K562 (cell line): ENCODE results near the gene TGFBR2. TPM values are rescaled to one million over a fixed set of nuclear protein-coding genes. Genes with fewer than 3 reads are reported as not detected.

ENCODE experiments used
- ATAC-seq: fragments of 200-7000 bp; cut with Tn5 transposase; 3 replicates; pipeline ENCODE4 v1.9.1; 2020; ENCODE audit warnings: moderate library complexity
- BruUV-seq: library from RNA; stranded (reverse); fragments of 400-500 nt; replicated peaks from 2 replicates; lab custom pipeline; 2021; lab: Mats Ljungman, UMichigan
- CTCF ChIA-PET: fragments of 300-600 bp; formaldehyde crosslinking; extraction: SDS; loops from one replicate; lab custom pipeline; 2021; ENCODE audit warnings: low intra/inter-chr PET ratio; lab: Yijun Ruan, JAX
- POLR2A ChIA-PET: fragments of 300-600, 350-650 bp; sonication (Branson Sonifier 250); formaldehyde crosslinking; extraction: SDS; loops from one replicate; lab custom pipeline; 2021; ENCODE audit warnings: antibody characterized with exemption, inconsistent platforms; lab: Yijun Ruan, JAX
- DNase-seq, 4 experiments: peaks; one replicate each; pipeline versions ENCODE4 v3.0.0 to v3.0.0-alpha.2; 2011 to 2018; ENCODE audit warnings: low spot score in 3 of 4, mixed read lengths in 3 of 4; ENCODE audit errors: extremely low read depth in 1 of 4
- FAIRE-seq: peaks from 2 replicates; lab custom pipeline; 2011; peaks lifted over from hg19 to GRCh38; lab: Jason Lieb, UNC
- H2AFZ ChIP-seq: 2 replicates; pipeline ENCODE4 v1.6.0; 2011; ENCODE audit warnings: low read depth, low read length, control low read depth, inconsistent platforms
- H3K27ac ChIP-seq: fragments of 200-600 bp; 3 replicates; pipeline ENCODE4 v1.8.0; 2011; ENCODE audit warnings: low read depth, mild to moderate bottlenecking, control low read depth, inconsistent platforms, low read length, moderate library complexity, mixed read lengths; ENCODE audit errors: extremely low read depth
- H3K27me3 ChIP-seq, 2 experiments: fragments of 300-600 bp in 1 of 2; 2 replicates in 1 of 2; 3 replicates in 1 of 2; pipeline versions ENCODE4 v1.6.0 to v1.8.0; 2011; ENCODE audit warnings: inconsistent platforms in 2 of 2, low read length in 2 of 2, mild to moderate bottlenecking in 1 of 2, mixed read lengths in 1 of 2, moderate library complexity in 1 of 2; ENCODE audit not compliant: control insufficient read depth in 2 of 2, insufficient read depth in 2 of 2
- H3K36me3 ChIP-seq: fragments of 300-600 bp; 3 replicates; pipeline ENCODE4 v1.8.0; 2011; ENCODE audit warnings: mild to moderate bottlenecking, low read length, inconsistent platforms; ENCODE audit not compliant: control insufficient read depth, insufficient read depth
- H3K4me1 ChIP-seq, 2 experiments: fragments of 200-600 bp in 1 of 2; replicated peaks in 1 of 2; 2 replicates in 1 of 2; 3 replicates in 1 of 2; pipeline versions ENCODE4 v1.5.1 to v1.8.0; 2011; ENCODE audit warnings: inconsistent platforms in 2 of 2, low read length in 2 of 2, mild to moderate bottlenecking in 1 of 2, mixed read lengths in 1 of 2, moderate library complexity in 1 of 2; ENCODE audit not compliant: control insufficient read depth in 2 of 2, insufficient read depth in 2 of 2
- H3K4me2 ChIP-seq: 2 replicates; pipeline ENCODE4 v1.6.1; 2011; ENCODE audit warnings: low read length, control low read depth, inconsistent platforms, mixed read lengths; ENCODE audit not compliant: insufficient read depth
- H3K4me3 ChIP-seq: fragments of 200-600 bp; sonication (generic), shearing (Covaris generic); 2 replicates; pipeline ENCODE4 v1.5.1; 2016; ENCODE audit warnings: control low read depth, inconsistent platforms
- H3K79me2 ChIP-seq: fragments of 200-600 bp; 3 replicates; pipeline ENCODE4 v1.8.0; 2011; ENCODE audit warnings: low read length, inconsistent platforms; ENCODE audit not compliant: control insufficient read depth, insufficient read depth
- H3K9ac ChIP-seq, 2 experiments: 2 replicates each; pipeline versions ENCODE4 v1.6.0 to v1.6.1; 2011; ENCODE audit warnings: low read depth in 2 of 2, low read length in 2 of 2, control low read depth in 1 of 2, inconsistent platforms in 1 of 2, mild to moderate bottlenecking in 1 of 2, mixed read lengths in 1 of 2; ENCODE audit not compliant: insufficient read depth in 1 of 2
- H3K9me1 ChIP-seq: one replicate; pipeline ENCODE4 v1.6.0; 2011; ENCODE audit warnings: inconsistent platforms, mild to moderate bottlenecking, low read length, moderate library complexity; ENCODE audit not compliant: control insufficient read depth, insufficient read depth
- H3K9me3 ChIP-seq: replicated peaks from 2 replicates; pipeline ENCODE4 v1.5.1; 2011; ENCODE audit warnings: low read depth, low read length, inconsistent platforms; ENCODE audit not compliant: control insufficient read depth, insufficient read depth
- H4K20me1 ChIP-seq: replicated peaks from 2 replicates; pipeline ENCODE4 v1.6.1; 2011; ENCODE audit warnings: low read length, inconsistent platforms, mixed read lengths; ENCODE audit not compliant: control insufficient read depth, insufficient read depth
- ATF7 ChIP-seq: fragments of 450-650 bp; IDR thresholded peaks from 2 replicates; pipeline ENCODE4 v1.7.1; 2014; ENCODE audit warnings: mild to moderate bottlenecking, moderate library complexity
- KHSRP ChIP-seq: fragments of 450-650 bp; IDR thresholded peaks from 2 replicates; pipeline ENCODE4 v1.6.1; 2017
- MXI1 ChIP-seq: IDR thresholded peaks from 2 replicates; pipeline ENCODE4 v1.6.1; 2011; ENCODE audit warnings: low read depth, mild to moderate bottlenecking, improper control_type of control experiment, low read length
- NR2F6 ChIP-seq: fragments of 450-650 bp; formaldehyde crosslinking; IDR thresholded peaks from 2 replicates; pipeline ENCODE4 v1.4.0; 2020; ENCODE audit warnings: mild to moderate bottlenecking
- POLR2AphosphoS5 ChIP-seq: IDR thresholded peaks from 2 replicates; pipeline ENCODE4 v1.6.1; 2011; ENCODE audit warnings: mild to moderate bottlenecking, low read depth, low read length, moderate library complexity; ENCODE audit not compliant: control insufficient read depth, insufficient read depth
- SMARCB1 ChIP-seq: IDR thresholded peaks from 2 replicates; pipeline ENCODE4 v1.6.1; 2011; ENCODE audit warnings: improper control_type of control experiment, low read depth; ENCODE audit not compliant: insufficient read length
- SNIP1 ChIP-seq: fragments of 450-650 bp; IDR thresholded peaks from 2 replicates; pipeline ENCODE4 v1.7.1; 2017; ENCODE audit warnings: low read depth, mild to moderate bottlenecking
- TARDBP ChIP-seq: fragments of 450-650 bp; IDR thresholded peaks from 2 replicates; pipeline ENCODE4 v1.6.1; 2016
- WGBS: fragments of 100-300 bp; shearing (Covaris generic); methylation state at CpG from one replicate; pipeline ENCODE4 v1.1.6; 2016; ENCODE audit warnings: low coverage, mixed read lengths; ENCODE audit not compliant: insufficient coverage; ENCODE audit errors: missing lambda C conversion rate; 5-methylcytosine and 5-hydroxymethylcytosine counted together
- in situ Hi-C: fragments of 300-500 bp; cut with MboI; formaldehyde crosslinking; loops from 4 replicates; pipeline ENCODE4 v1.15.0; 2018; ENCODE audit warnings: inconsistent platforms, mixed read lengths
- intact Hi-C: fragments of 100-400 bp; cut with micrococcal nuclease; formaldehyde crosslinking; loops from 2 replicates; pipeline ENCODE4 v1.14.2; 2022
- polyA plus RNA-seq, 8 experiments: library from polyadenylated mRNA; depleted of rRNA in 4 of 8; stranded (reverse) in 5 of 8; unstranded in 3 of 8; fragments of >200 nt; fragmentation: Nextera tagmentation in 2 of 8; fragmentation: Illumina TruSeq in 1 of 8; extraction: Ambion mirVana in 2 of 8; extraction: Trizol in 1 of 8; gene quantifications; 2 replicates each; pipeline versions ENCODE4 v1.2.1 to v1.2.3, GENCODE V29; 2011 to 2014; ENCODE audit warnings: inconsistent platforms in 1 of 8, missing spikeins in 1 of 8
- total RNA-seq, 7 experiments: library from RNA; depleted of rRNA in 6 of 7; stranded (reverse); fragments of >200 nt in 6 of 7; fragmentation: Illumina TruSeq in 2 of 7; extraction: Trizol in 2 of 7; gene quantifications; 2 replicates each; pipeline versions ENCODE4 v1.2.1 to v1.2.3, GENCODE V29; 2011 to 2021; ENCODE audit warnings: low replicate concordance in 1 of 7
- TF ChIP-seq, protein P1 (sequence below): sonication (generic); formaldehyde crosslinking; IDR thresholded peaks from 2 replicates; pipeline ENCODE4 v1.8.0; 2023; ENCODE audit warnings: missing genetic modification reagents, mild to moderate bottlenecking, borderline replicate concordance
- TF ChIP-seq, protein P2 (sequence below), 2 experiments: IDR thresholded peaks; 2 replicates each; pipeline ENCODE4 v1.6.1; 2012; ENCODE audit warnings: improper control_type of control experiment in 2 of 2, low read depth in 2 of 2, low read length in 2 of 2, borderline replicate concordance in 1 of 2
- TF ChIP-seq, protein P3 (sequence below): fragments of 450-650 bp; IDR thresholded peaks from 2 replicates; pipeline ENCODE4 v1.6.1; 2018; ENCODE audit warnings: mild to moderate bottlenecking, low read depth; ENCODE audit not compliant: partially characterized antibody
- TF ChIP-seq, protein P4 (sequence below), 2 experiments: fragments of 250-450 bp in 1 of 2; fragments of 450-650 bp in 1 of 2; sonication (Bioruptor Pico) in 1 of 2; IDR thresholded peaks; 2 replicates each; pipeline versions ENCODE4 v1.6.1 to v1.8.0; 2016 to 2021; ENCODE audit warnings: mild to moderate bottlenecking in 2 of 2, moderate library complexity in 2 of 2, missing compliant biosample characterization in 1 of 2, missing genetic modification characterization in 1 of 2

Gene TGFBR2
- total and polyA plus RNA-seq, 9 of the 15 experiments (the other 6 are each of a cell fraction or from before 2014, with no cell fraction given) = 0.11 to 0.84 (median 0.24) TPM

DNA sequence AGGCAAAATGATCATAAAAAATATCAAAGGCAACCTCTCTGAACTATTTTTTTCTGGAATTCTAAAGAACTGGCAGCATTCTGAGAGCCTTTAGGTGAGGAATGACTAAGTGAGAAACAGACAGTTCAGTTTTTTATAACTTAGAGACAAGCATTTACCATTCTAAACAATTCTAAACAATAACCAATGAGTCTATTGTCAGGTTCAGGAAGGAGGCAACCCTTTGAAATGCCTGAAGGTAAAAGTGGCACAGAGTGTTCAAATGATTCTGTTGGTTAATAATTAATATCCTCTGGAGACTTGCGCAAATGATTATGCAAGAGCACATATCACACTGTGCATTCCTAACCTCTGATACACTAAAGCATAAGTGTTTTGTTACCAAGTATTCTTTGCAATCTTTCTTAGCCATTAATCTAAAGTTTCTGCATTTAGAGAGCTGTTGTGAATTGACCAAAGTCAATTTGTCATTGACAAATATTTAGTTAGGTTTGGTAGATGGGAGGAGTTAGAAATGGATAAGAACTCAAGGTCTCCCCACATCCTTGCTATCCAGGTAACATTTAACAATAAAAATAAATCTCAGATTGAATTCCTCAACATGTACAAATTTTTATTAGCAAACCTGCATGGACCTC lies 9.2 kb upstream of the TGFBR2 start:
- H3K9me3 ChIP-seq = peaks cover 2% of the 10 kb centered on the region; the same call in 1 of the 2 replicates
- DNase-seq = no peak
- 0% methylated on average over 1 of the region's 1 CpG for WGBS
- intact Hi-C loops (no loop called here), in situ Hi-C loops (no loop called here)
- no peaks in the 10 kb centered on the region for H3K9me1 ChIP-seq
- H3K4me2 ChIP-seq = no peak overlapping the region
- H3K4me1 ChIP-seq = no peaks in the 10 kb centered on the region
- H3K27me3 ChIP-seq = no peaks in the 10 kb centered on the region
- no peak for FAIRE-seq
- CTCF ChIA-PET = no interaction called here
- no TSS peak for BruUV-seq
- no peak overlapping the region for H3K9ac ChIP-seq
- no peaks in the 10 kb centered on the region for H3K79me2 ChIP-seq
- no peak overlapping the region for H3K4me3 ChIP-seq
- POLR2A ChIA-PET = no interaction called here
- H3K36me3 ChIP-seq = no peaks in the 10 kb centered on the region
- no peak for ATAC-seq
- no peak overlapping the region for H3K27ac ChIP-seq
- no peaks in the 10 kb centered on the region for H4K20me1 ChIP-seq
- H2AFZ ChIP-seq = no peak overlapping the region
- no peak for TF ChIP-seq POLR2AphosphoS5
- TF ChIP-seq ATF7 = no peak
- TF ChIP-seq NR2F6 (CRISPR knock-in tag) = no peak
- TF ChIP-seq KHSRP = no peak
- TF ChIP-seq SNIP1 = no peak
- TF ChIP-seq, protein P1, sequence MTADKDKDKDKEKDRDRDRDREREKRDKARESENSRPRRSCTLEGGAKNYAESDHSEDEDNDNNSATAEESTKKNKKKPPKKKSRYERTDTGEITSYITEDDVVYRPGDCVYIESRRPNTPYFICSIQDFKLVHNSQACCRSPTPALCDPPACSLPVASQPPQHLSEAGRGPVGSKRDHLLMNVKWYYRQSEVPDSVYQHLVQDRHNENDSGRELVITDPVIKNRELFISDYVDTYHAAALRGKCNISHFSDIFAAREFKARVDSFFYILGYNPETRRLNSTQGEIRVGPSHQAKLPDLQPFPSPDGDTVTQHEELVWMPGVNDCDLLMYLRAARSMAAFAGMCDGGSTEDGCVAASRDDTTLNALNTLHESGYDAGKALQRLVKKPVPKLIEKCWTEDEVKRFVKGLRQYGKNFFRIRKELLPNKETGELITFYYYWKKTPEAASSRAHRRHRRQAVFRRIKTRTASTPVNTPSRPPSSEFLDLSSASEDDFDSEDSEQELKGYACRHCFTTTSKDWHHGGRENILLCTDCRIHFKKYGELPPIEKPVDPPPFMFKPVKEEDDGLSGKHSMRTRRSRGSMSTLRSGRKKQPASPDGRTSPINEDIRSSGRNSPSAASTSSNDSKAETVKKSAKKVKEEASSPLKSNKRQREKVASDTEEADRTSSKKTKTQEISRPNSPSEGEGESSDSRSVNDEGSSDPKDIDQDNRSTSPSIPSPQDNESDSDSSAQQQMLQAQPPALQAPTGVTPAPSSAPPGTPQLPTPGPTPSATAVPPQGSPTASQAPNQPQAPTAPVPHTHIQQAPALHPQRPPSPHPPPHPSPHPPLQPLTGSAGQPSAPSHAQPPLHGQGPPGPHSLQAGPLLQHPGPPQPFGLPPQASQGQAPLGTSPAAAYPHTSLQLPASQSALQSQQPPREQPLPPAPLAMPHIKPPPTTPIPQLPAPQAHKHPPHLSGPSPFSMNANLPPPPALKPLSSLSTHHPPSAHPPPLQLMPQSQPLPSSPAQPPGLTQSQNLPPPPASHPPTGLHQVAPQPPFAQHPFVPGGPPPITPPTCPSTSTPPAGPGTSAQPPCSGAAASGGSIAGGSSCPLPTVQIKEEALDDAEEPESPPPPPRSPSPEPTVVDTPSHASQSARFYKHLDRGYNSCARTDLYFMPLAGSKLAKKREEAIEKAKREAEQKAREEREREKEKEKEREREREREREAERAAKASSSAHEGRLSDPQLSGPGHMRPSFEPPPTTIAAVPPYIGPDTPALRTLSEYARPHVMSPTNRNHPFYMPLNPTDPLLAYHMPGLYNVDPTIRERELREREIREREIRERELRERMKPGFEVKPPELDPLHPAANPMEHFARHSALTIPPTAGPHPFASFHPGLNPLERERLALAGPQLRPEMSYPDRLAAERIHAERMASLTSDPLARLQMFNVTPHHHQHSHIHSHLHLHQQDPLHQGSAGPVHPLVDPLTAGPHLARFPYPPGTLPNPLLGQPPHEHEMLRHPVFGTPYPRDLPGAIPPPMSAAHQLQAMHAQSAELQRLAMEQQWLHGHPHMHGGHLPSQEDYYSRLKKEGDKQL (CRISPR knock-in tag) = no peak
- TF ChIP-seq TARDBP = no peak
- TF ChIP-seq, protein P2, sequence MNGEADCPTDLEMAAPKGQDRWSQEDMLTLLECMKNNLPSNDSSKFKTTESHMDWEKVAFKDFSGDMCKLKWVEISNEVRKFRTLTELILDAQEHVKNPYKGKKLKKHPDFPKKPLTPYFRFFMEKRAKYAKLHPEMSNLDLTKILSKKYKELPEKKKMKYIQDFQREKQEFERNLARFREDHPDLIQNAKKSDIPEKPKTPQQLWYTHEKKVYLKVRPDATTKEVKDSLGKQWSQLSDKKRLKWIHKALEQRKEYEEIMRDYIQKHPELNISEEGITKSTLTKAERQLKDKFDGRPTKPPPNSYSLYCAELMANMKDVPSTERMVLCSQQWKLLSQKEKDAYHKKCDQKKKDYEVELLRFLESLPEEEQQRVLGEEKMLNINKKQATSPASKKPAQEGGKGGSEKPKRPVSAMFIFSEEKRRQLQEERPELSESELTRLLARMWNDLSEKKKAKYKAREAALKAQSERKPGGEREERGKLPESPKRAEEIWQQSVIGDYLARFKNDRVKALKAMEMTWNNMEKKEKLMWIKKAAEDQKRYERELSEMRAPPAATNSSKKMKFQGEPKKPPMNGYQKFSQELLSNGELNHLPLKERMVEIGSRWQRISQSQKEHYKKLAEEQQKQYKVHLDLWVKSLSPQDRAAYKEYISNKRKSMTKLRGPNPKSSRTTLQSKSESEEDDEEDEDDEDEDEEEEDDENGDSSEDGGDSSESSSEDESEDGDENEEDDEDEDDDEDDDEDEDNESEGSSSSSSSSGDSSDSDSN (IDR thresholded peaks at IDR 0.05; ENCODE audit: borderline replicate concordance in 1 of 2, low read depth in 2 of 2, low read length in 2 of 2) = no peak
- TF ChIP-seq SMARCB1 = no peak
- no peak for TF ChIP-seq MXI1
- TF ChIP-seq, protein P3, sequence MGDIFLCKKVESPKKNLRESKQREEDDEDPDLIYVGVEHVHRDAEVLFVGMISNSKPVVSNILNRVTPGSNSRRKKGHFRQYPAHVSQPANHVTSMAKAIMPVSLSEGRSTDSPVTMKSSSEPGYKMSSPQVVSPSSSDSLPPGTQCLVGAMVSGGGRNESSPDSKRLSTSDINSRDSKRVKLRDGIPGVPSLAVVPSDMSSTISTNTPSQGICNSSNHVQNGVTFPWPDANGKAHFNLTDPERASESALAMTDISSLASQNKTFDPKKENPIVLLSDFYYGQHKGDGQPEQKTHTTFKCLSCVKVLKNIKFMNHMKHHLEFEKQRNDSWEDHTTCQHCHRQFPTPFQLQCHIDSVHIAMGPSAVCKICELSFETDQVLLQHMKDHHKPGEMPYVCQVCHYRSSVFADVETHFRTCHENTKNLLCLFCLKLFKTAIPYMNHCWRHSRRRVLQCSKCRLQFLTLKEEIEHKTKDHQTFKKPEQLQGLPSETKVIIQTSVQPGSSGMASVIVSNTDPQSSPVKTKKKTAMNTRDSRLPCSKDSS = no peak
- TF ChIP-seq, protein P4, sequence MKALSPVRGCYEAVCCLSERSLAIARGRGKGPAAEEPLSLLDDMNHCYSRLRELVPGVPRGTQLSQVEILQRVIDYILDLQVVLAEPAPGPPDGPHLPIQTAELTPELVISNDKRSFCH (CRISPR knock-in tag; IDR thresholded peaks at IDR 0.05) = no peak
- TF ChIP-seq, protein P4 (tag; IDR thresholded peaks at IDR 0.05) = no peak
